ENCODE data around the gene RASSF5.
"Not testable (repeated sequence)": the region's sequence is repeated elsewhere in the genome, so short reads cannot be mapped to it uniquely, and the experiment has no call there.

RASSF5 gene

DNA sequence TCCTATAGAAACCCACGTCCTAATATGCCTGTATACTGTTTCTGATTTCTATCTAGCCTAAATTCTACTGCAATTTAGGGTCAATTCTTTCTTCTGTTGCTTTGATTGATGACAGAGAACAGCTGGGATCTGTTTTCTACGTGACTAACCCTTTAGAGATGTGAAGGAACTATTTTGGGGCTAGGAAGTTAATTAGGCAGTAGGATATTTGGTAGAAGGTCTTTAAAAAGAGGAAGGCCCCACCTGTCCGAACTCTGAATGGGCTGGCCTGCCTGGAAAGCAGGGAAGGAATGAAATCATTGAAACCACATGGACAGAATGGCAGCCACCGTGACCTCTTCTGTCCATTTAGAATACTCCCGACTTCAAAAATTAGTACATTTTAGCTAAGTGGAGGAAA lies 83.9 kb downstream of the RASSF5 start:
- FAIRE-seq, result no peak

DNA sequence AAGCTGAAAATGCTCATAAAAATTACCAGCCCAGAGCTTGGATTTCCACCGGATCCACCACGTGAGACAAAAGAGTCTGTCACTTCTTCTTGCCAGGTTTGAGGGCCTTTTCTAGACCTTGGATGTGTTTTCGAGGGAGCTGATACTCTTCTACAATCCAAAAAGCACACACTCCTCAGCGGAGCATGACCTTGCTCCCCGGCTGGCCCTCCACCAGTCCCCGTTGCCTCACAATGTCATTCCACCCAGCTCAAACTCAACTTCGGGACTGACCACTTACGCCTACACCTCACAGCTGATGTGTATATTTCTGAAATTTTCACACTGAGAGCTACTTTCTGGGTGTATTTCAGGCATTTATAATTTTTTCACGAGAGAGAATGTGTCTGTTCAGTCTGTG lies 84.4 kb downstream of the RASSF5 start:
- FAIRE-seq, result no peak

DNA sequence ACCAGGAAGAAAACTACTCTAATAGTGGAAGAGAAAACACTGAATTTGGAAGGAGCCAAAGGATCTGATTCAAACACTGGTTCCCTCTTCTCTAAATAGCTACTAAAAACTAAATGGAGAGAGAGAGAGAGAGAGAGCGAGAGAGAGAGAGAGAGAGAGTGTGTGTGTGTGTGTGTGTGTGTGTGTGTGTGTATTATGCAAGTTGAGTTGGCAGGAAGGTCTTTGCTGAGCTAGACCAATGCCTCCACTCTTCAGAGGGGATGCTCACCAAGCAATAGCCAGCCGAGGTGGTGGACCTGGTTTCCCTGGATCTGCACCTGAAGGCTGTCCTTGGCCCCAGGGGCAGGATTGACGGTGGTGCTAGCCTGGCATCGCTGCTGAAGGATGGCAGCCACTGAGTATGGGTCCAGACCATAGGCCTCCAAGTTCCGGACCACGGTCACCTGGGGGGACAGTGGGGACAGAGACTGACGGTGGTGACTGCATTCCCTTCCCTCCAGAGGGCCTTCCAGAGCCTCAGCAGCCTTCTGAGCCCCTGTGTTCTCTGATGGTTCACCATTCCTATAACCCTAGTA lies 86.1 kb downstream of the RASSF5 start:
- no peak for FAIRE-seq

DNA sequence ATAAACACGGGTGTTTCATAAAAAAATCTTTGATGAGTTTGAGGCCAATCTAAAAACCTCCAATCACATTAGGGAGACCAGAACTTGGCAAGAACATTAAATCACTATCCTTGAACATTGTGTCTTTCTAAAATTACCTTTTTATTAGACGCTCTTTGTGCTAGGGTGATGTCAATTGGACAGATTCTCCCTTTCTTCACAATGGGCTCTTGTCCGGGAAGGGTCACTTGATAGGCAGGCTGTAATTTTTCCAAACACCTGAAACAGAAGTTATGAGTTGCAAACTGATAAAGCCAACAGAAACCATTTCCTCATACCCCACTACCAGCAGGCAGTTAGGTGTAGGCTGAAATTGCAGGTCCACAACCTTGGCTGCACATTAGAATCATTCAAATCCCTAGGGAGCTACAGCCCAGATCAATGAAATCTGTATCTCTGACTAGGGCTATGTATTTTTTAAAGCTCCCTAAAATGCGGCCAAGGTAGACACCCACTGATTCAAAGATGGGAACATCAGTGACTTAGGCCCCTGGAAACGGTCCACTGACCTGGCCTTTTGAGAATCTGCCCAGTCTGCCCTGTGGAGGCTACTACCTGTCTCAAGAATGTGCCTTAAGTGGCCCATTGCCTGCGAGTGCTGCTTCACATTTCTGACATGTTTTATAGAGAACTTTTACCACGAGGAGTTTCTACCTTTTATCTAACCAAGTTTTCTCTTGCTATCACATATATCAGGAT lies 88.4 kb downstream of the RASSF5 start:
- FAIRE-seq, result no peak

DNA sequence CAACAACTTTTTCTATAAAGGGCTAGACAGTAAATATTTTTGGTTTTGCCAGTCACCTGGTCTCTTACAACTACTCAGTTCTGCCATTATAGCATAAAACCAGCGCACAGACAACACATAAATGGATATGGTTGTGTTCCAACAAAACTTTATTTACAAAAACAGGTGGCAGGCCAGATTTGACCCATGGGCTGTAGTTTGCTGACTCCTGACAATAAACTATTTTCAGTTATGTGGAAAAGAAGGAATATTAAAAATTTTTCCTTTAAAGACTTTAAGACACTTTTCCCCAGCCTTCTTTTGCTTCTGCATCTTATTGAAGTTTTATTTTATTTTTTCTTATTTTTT lies 89.0 kb downstream of the RASSF5 start:
- no peak for FAIRE-seq

DNA sequence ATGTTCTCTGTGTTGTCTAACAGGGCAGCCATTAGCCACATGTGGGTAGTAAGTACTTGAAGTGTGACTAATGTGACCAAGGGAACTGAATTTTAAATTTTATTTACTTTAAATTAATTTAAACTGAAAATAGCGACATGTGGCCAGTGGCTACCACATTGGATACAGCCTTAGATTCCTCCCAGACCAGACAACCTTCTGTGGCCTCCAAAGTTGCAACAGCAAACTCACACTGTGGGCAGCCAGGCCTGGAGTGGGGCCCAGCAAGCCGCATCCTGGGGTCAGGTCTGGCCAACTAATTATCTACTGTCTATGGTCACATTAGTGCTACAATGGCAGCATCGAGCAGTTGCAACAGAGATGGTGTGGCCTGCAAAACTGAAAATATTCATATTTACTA lies 93.2 kb downstream of the RASSF5 start:
- FAIRE-seq, result no peak

- no peak for FAIRE-seq
These were observed 97.5 kb downstream of the RASSF5 start for GRCh38 chr1:206604861-206605260.

- peak; percentile 86 for FAIRE-seq
These were observed 99.5 kb downstream of the RASSF5 start for GRCh38 chr1:206606867-206607266.

GRCh38 chr1:206608108-206608698 lies 100.9 kb downstream of the RASSF5 start:
- FAIRE-seq, result no peak

- FAIRE-seq, result no peak
These were observed 102.1 kb downstream of the RASSF5 start for GRCh38 chr1:206609229-206609991.

DNA sequence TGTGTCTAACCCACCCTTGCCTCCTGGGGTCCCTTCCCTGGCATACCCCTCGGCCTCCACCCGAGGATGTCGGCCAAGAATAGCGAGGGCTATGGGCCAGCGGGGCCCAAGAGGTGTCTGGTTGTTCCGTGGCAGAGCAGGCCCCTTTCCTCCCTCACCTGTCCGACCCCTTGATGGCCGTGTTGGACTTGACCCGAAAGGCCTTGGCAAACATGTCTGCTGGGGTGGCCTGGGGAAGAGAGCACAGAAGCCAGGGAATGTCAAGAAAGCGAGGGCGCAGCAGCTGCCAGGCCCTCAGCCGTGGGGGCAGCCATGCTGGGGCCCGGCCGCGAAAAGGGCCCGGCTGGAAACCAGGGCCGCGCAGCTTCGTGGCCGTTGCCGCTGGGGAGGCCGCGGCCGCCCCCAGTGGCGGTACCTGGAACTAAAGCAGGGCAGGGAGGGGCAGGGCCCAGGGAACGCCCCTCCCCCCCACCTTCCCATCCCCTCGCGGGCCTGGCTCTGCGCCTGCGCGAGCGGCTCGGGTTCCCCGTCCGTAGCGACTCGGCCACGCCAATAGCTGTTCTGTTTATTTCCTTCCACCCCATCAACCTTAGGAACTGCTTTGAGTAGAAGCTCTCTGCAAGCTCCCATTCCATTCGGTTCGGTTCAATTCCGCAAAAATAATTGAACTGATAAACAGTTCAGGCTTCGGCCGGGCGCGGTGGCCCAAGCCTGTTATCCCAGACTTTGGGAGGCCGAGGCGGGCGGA lies 105.0 kb downstream of the RASSF5 start, which contains the start of gene EIF2D:
Gene EIF2D (minus strand): TSS at position 337 of the 748 bp plus-strand sequence. CDS start 123 bp downstream, at position 214.
- peak; percentile 33 for FAIRE-seq

DNA sequence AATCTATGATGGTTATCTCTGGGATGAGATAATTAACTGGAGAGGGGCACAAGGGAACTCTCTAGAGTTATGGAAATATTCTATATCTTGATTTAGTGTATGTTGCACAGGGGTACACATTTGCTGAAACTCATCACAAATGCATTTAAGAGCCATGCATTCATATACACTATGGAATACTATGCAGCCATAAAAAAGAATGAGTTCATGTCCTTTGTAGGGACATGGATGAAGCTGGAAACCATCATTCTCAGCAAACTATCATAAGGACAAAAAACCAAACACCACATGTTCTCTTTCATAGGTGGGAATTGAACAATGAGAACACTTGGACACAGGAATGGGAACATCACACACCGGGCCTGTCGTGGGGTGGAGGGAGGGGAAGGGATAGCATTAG lies 119.1 kb downstream of the RASSF5 start:
- not testable (repeated sequence) for FAIRE-seq

- FAIRE-seq, result no peak
These were observed 121.6 kb downstream of the RASSF5 start for GRCh38 chr1:206628916-206629315.

GRCh38 chr1:206631085-206631509 lies 123.8 kb downstream of the RASSF5 start:
- peak; percentile 88 for FAIRE-seq

GRCh38 chr1:206633708-206634121 lies 126.4 kb downstream of the RASSF5 start:
- no peak for FAIRE-seq

DNA sequence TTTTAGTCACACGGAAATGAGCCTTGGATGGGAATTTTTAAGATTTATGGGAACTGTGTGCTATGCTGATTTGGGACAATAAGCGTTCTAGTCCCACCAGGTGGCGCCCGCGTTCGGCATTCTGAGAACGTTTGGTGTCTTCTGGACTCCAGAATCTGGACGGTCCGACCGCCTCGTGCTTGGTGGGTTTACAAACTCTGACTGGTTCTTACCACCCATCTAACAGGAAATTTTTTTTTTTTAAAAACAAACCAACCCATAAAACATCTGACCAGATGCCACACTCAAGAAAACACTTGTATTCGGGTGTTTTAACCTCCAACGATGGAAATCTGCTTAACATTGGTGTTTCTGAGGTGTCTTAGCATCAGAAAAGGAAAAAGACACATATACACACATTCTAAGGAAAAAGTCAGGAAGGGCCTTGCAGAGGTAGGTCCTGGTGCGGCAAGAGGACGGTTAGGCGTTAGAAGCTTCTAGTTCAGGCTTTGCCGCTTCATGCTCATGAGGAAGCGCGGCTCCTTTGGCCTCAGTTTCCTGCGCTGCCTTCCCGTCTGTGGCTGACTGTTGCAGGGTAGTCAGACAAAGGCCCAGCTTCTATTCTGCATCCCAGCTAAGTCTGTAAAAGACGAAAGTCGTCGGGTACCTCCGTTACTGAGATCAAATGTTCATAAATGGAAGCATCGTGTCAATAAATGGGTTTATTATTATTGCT lies 127.2 kb downstream of the RASSF5 start:
- FAIRE-seq, result peak; percentile 94

- peak; percentile 75 for FAIRE-seq
These were observed 128.0 kb downstream of the RASSF5 start, which contains the start of gene DYRK3 for GRCh38 chr1:206635080-206635977. Gene DYRK3 (plus strand): TSS chr1:206635536. CDS start chr1:206635704, 168 bp downstream.

GRCh38 chr1:206635978-206636345 lies 128.6 kb downstream of the RASSF5 start:
- FAIRE-seq, result no peak

DNA sequence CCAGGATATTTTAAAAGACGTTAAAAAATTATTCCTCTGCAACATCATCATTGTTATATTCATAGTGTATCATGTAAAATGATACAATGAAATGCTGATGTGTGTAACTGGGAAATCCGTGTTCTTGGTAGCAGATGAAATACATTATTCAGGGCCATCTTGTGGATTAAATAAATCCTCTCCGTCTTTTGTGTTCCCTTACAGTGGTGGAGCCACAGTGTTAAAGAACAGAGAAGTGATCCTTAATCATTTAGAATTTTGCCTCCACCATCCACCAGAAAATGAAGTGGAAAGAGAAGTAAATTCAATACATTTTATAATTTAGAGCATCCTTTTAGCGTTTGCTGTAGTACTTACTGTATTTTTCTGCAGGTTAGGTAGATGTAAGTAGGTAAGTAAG lies 129.3 kb downstream of the RASSF5 start:
- no peak for FAIRE-seq

GRCh38 chr1:206637605-206638004 lies 130.3 kb downstream of the RASSF5 start:
- no peak for FAIRE-seq

Measured in G401.6 (cell line).